SU-DHL-6 (cell line): ENCODE data around the gene KCNIP3.

ENCODE experiments used
- CTCF ChIP-seq: fragments of 200-600 bp; sonication (generic); IDR thresholded peaks from one replicate; pipeline ENCODE4 v1.5.1; 2017; ENCODE audit warnings: antibody characterized with exemption, mild to moderate bottlenecking, low read length, moderate library complexity; ENCODE audit not compliant: insufficient read depth, poor library complexity, severe bottlenecking
- EZH2phosphoT487 ChIP-seq: fragments of 200-600 bp; sonication (generic), shearing (Covaris generic); conservative IDR thresholded peaks from 2 replicates; pipeline ENCODE4 v1.6.1; 2018; ENCODE audit warnings: mild to moderate bottlenecking, antibody characterized with exemption, low read length, moderate library complexity, mixed read lengths

- TF ChIP-seq CTCF (no peak), EZH2phosphoT487 (no peak)
Measured at GRCh38 chr2:95359031-95359430, 61.9 kb downstream of the KCNIP3 start.
